Measurements from ENCODE around the gene MCOLN2. TPM values are rescaled to one million over a fixed set of nuclear protein-coding genes. Genes with fewer than 3 reads are reported as not detected.

Gene MCOLN2
- total and polyA plus RNA-seq, 2 of the 13 experiments (the other 11 are each of a cell fraction or from before 2014, with no cell fraction given), result not detected

GRCh38 chr1:84961316-84961715 lies 35.6 kb downstream of the MCOLN2 start:
- TF ChIP-seq JUN (CRISPR knock-in tag; IDR thresholded peaks at IDR 0.05) (no peak), PRMT3 (CRISPR knock-in tag; IDR thresholded peaks at IDR 0.05; ENCODE audit: borderline replicate concordance, low read depth) (no peak), ZSCAN20 (CRISPR knock-in tag; IDR thresholded peaks at IDR 0.05; ENCODE audit: borderline replicate concordance) (no peak), HOXA3 (CRISPR knock-in tag; IDR thresholded peaks at IDR 0.05) (no peak)
- ATAC-seq (no peak), DNase-seq (ENCODE audit: low spot score) (no peak), FAIRE-seq (no peak)
- H3K79me2 ChIP-seq (ENCODE audit: insufficient read depth, low read length), result no peaks in the 10 kb centered on the region
- POLR2A ChIA-PET, result no interaction called here
- BruUV-seq (replicated peaks), result no TSS peak
- H3K4me1 ChIP-seq (ENCODE audit: insufficient read depth, low read length), result no peaks in the 10 kb centered on the region
- H3K36me3 ChIP-seq (replicated peaks in 1 of 2; ENCODE audit: control insufficient read depth in 1 of 2, insufficient read depth in 2 of 2, low read length in 2 of 2), result no peaks in the 10 kb centered on the region
- H3K4me2 ChIP-seq (ENCODE audit: low read depth, low read length), result no peak overlapping the region
- no peaks in the 10 kb centered on the region for H4K20me1 ChIP-seq (ENCODE audit: insufficient read depth, low read length)
- H2AFZ ChIP-seq (ENCODE audit: low read length), result no peak overlapping the region
- no peak overlapping the region for H3K27ac ChIP-seq (ENCODE audit: extremely low read length, insufficient read depth, low read length)
- CTCF ChIA-PET (ENCODE audit: low intra/inter-chr PET ratio, low total read pairs), result no interaction called here
- no peaks in the 10 kb centered on the region; a peak in 1 of 5 replicates for H3K27me3 ChIP-seq (ENCODE audit: control insufficient read depth in 1 of 2, insufficient read depth in 2 of 2, low read length in 2 of 2)
- in situ Hi-C loops (cut with HindIII; ENCODE audit: extremely low pct_ligation_motif_present, low pct_unique_long_range_greater_than_20kb), result no loop called here
- WGBS (ENCODE audit: low lambda C conversion rate), result 0% methylated on average over 1 of the region's 1 CpG
- H3K4me3 ChIP-seq (replicated peaks in 1 of 3; ENCODE audit: insufficient read depth in 1 of 3, low read depth in 2 of 3, low read length in 3 of 3), result no peak overlapping the region
- H3K9ac ChIP-seq (ENCODE audit: insufficient read depth, low read depth, low read length), result no peak overlapping the region
- no peaks in the 10 kb centered on the region for H3K9me3 ChIP-seq (ENCODE audit: low read length)
- intact Hi-C loops (cut with micrococcal nuclease; ENCODE audit: unreplicated experiment), result no loop called here

- Histone ChIP-seq H3K4me3 (replicated peaks in 1 of 3; ENCODE audit: insufficient read depth in 1 of 3, low read depth in 2 of 3, low read length in 3 of 3) (no peak overlapping the region), H2AFZ (ENCODE audit: low read length) (no peak overlapping the region), H3K36me3 (replicated peaks in 1 of 2; ENCODE audit: control insufficient read depth in 1 of 2, insufficient read depth in 2 of 2, low read length in 2 of 2) (no peaks in the 10 kb centered on the region), H3K9ac (ENCODE audit: insufficient read depth, low read depth, low read length) (no peak overlapping the region), H3K4me1 (ENCODE audit: insufficient read depth, low read length) (no peaks in the 10 kb centered on the region), H3K79me2 (ENCODE audit: insufficient read depth, low read length) (no peaks in the 10 kb centered on the region), H3K9me3 (ENCODE audit: low read length) (no peaks in the 10 kb centered on the region), H3K27ac (ENCODE audit: extremely low read length, insufficient read depth, low read length) (no peak overlapping the region), H3K4me2 (ENCODE audit: low read depth, low read length) (no peak overlapping the region), H4K20me1 (ENCODE audit: insufficient read depth, low read length) (no peaks in the 10 kb centered on the region), H3K27me3 (ENCODE audit: control insufficient read depth in 1 of 2, insufficient read depth in 2 of 2, low read length in 2 of 2) (no peaks in the 10 kb centered on the region; a peak in 1 of 5 replicates)
- ATAC-seq, result no peak
- intact Hi-C loops (cut with micrococcal nuclease; ENCODE audit: unreplicated experiment), result no loop called here
- in situ Hi-C loops (cut with HindIII; ENCODE audit: extremely low pct_ligation_motif_present, low pct_unique_long_range_greater_than_20kb), result no loop called here
- DNase-seq (ENCODE audit: low spot score), result peak; percentile 38
- ChIA-PET POLR2A (no interaction called here), CTCF (ENCODE audit: low intra/inter-chr PET ratio, low total read pairs) (no interaction called here)
- WGBS (ENCODE audit: low lambda C conversion rate), result 0% methylated on average over 1 of the region's 1 CpG
- TF ChIP-seq TEAD3 (CRISPR knock-in tag; optimal IDR thresholded peaks at IDR 0.05; ENCODE audit: borderline replicate concordance) (peak; percentile 43), ZNF841 (CRISPR knock-in tag; IDR thresholded peaks at IDR 0.05; ENCODE audit: borderline replicate concordance) (no peak), NFE2L1 (CRISPR knock-in tag; IDR thresholded peaks at IDR 0.05; ENCODE audit: borderline replicate concordance) (no peak), CEBPG (CRISPR knock-in tag; IDR thresholded peaks at IDR 0.05) (peak; percentile 54; the same call in 1 of the 2 replicates), CEBPB (IDR thresholded peaks at IDR 0.05; ENCODE audit: borderline replicate concordance, low read depth, low read length) (peak; percentile 61), ZBTB14 (CRISPR knock-in tag; IDR thresholded peaks at IDR 0.05) (no peak)
- BruUV-seq (replicated peaks), result no TSS peak
- no peak for FAIRE-seq
These were observed 36.5 kb downstream of the MCOLN2 start for GRCh38 chr1:84960371-84960770.

Measured in HepG2 (cell line).